Keratinocyte (primary cell): Measurements from ENCODE around the gene P2RY13. TPM values are rescaled to one million over a fixed set of nuclear protein-coding genes. Genes with fewer than 3 reads are reported as not detected.

ENCODE experiments used
- DNase-seq: peaks from one replicate; pipeline ENCODE4 v3.0.0-alpha.2; 2011; ENCODE audit warnings: low read depth, missing footprints, low spot score
- FAIRE-seq: peaks from 2 replicates; lab custom pipeline; 2011; peaks lifted over from hg19 to GRCh38; lab: Jason Lieb, UNC
- H2AFZ ChIP-seq: 2 replicates; pipeline ENCODE4 v1.6.0; 2012; ENCODE audit warnings: low read length, control low read depth, inconsistent platforms; ENCODE audit not compliant: control insufficient read depth
- H3K27ac ChIP-seq: 2 replicates; pipeline ENCODE4 v1.5.1; 2011; ENCODE audit warnings: low read length; ENCODE audit not compliant: control insufficient read depth, insufficient read depth
- H3K27me3 ChIP-seq: 3 replicates; pipeline ENCODE4 v1.6.0; 2011; ENCODE audit warnings: low read length; ENCODE audit not compliant: control insufficient read depth, insufficient read depth; ENCODE audit errors: extremely low read depth
- H3K36me3 ChIP-seq, 2 experiments: 2 replicates in 1 of 2; 3 replicates in 1 of 2; pipeline ENCODE4 v1.5.1; 2011; ENCODE audit warnings: low read length in 2 of 2, mild to moderate bottlenecking in 1 of 2; ENCODE audit not compliant: control insufficient read depth in 2 of 2, insufficient read depth in 2 of 2; ENCODE audit errors: extremely low read depth in 1 of 2
- H3K4me1 ChIP-seq: 3 replicates; pipeline ENCODE4 v1.5.1; 2011; ENCODE audit warnings: low read length; ENCODE audit not compliant: control insufficient read depth, insufficient read depth; ENCODE audit errors: extremely low read depth
- H3K4me2 ChIP-seq: 3 replicates; pipeline ENCODE4 v1.6.0; 2011; ENCODE audit warnings: low read depth, low read length; ENCODE audit not compliant: control insufficient read depth, insufficient read depth; ENCODE audit errors: extremely low read depth
- H3K4me3 ChIP-seq, 3 experiments: fragments of 200-600 bp in 1 of 3; sonication (generic) in 1 of 3; 2 replicates in 2 of 3; 3 replicates in 1 of 3; pipeline ENCODE4 v1.5.1; 2011 to 2016; ENCODE audit warnings: low read length in 3 of 3, mild to moderate bottlenecking in 3 of 3, control low read depth in 2 of 3, inconsistent platforms in 1 of 3, low read depth in 1 of 3, mixed read lengths in 1 of 3, mixed run types in 1 of 3, moderate library complexity in 1 of 3; ENCODE audit not compliant: control insufficient read depth in 2 of 3, insufficient read depth in 2 of 3; ENCODE audit errors: extremely low read depth in 1 of 3
- H3K79me2 ChIP-seq: 2 replicates; pipeline ENCODE4 v1.6.0; 2012; ENCODE audit warnings: low read length; ENCODE audit not compliant: control insufficient read depth, insufficient read depth
- H3K9ac ChIP-seq: 3 replicates; pipeline ENCODE4 v1.6.0; 2011; ENCODE audit warnings: low read length; ENCODE audit not compliant: control insufficient read depth, insufficient read depth; ENCODE audit errors: extremely low read depth
- H3K9me1 ChIP-seq: 3 replicates; pipeline ENCODE4 v1.6.0; 2011; ENCODE audit warnings: low read length; ENCODE audit not compliant: control insufficient read depth, insufficient read depth; ENCODE audit errors: extremely low read depth
- H3K9me3 ChIP-seq: 2 replicates; pipeline ENCODE4 v1.5.1; 2012; ENCODE audit warnings: low read depth, low read length; ENCODE audit not compliant: control insufficient read depth
- H4K20me1 ChIP-seq: 3 replicates; pipeline ENCODE4 v1.6.0; 2011; ENCODE audit warnings: low read length; ENCODE audit not compliant: control insufficient read depth, insufficient read depth; ENCODE audit errors: extremely low read depth
- CTCF ChIP-seq, 3 experiments: IDR thresholded peaks in 1 of 3; conservative IDR thresholded peaks in 1 of 3; optimal IDR thresholded peaks in 1 of 3; 2 replicates in 2 of 3; 3 replicates in 1 of 3; pipeline versions ENCODE3 to v1.5.1; 2011; ENCODE audit warnings: low read length in 3 of 3, mild to moderate bottlenecking in 3 of 3, moderate library complexity in 2 of 3, control low read depth in 1 of 3, inconsistent platforms in 1 of 3; ENCODE audit not compliant: insufficient read depth in 2 of 3; ENCODE audit errors: extremely low read depth in 1 of 3
- EZH2 ChIP-seq: IDR thresholded peaks from one replicate; pipeline ENCODE4 v1.6.1; 2012; ENCODE audit warnings: inconsistent platforms, mild to moderate bottlenecking, low read length, moderate library complexity
- dilution Hi-C: fragments of 300-500 bp; cut with MboI; formaldehyde crosslinking; loops from one replicate; pipeline ENCODE4 v1.7.0; 2020; ENCODE audit warnings: low sequenced_read_pairs; ENCODE audit not compliant: extremely low pct_ligation_motif_present
- polyA plus RNA-seq, 5 experiments: library from polyadenylated mRNA; depleted of rRNA in 3 of 5; stranded (reverse) in 3 of 5; stranded (forward) in 1 of 5; unstranded in 1 of 5; fragments of >200 nt; gene quantifications; 1 replicate in 1 of 5; 2 replicates in 3 of 5; 3 replicates in 1 of 5; pipeline versions ENCODE4 v1.2.1 to v1.2.3, GENCODE V29; 2011 to 2012; ENCODE audit warnings: missing spikeins in 2 of 5, low read depth in 1 of 5, low replicate concordance in 1 of 5

The P2RY13 gene
- polyA plus RNA-seq, 1 donor (not counting 4 experiments of a cell fraction or from before 2014, with no cell fraction given), result not detected

- H3K27me3 ChIP-seq, result no peaks in the 10 kb centered on the region
- no peak overlapping the region for H3K4me3 ChIP-seq
- no peak for FAIRE-seq
- H2AFZ ChIP-seq, result no peak overlapping the region
- H3K79me2 ChIP-seq, result no peaks in the 10 kb centered on the region
- DNase-seq, result no peak
- no peaks in the 10 kb centered on the region for H3K36me3 ChIP-seq
- H3K9me3 ChIP-seq, result no peaks in the 10 kb centered on the region
- peaks cover 34% of the 10 kb centered on the region for H3K4me1 ChIP-seq
- dilution Hi-C loops, result no loop called here
- no peaks in the 10 kb centered on the region for H3K9me1 ChIP-seq
- no peak overlapping the region for H3K4me2 ChIP-seq
- H4K20me1 ChIP-seq, result no peaks in the 10 kb centered on the region
- no peak overlapping the region for H3K9ac ChIP-seq
- no peak overlapping the region for H3K27ac ChIP-seq
- TF ChIP-seq EZH2, result no peak
- no peak for TF ChIP-seq CTCF (optimal IDR thresholded peaks at IDR 0.05 in 1 of 3, IDR thresholded peaks at IDR 0.05 in 1 of 3, conservative IDR thresholded peaks at IDR 0.05 in 1 of 3; ENCODE audit: extremely low read depth in 1 of 3, insufficient read depth in 2 of 3, low read length in 3 of 3)
Observed at GRCh38 chr3:151322511-151322910, 6.8 kb downstream of the P2RY13 start.

GRCh38 chr3:151321526-151321925 is 7.8 kb downstream of the P2RY13 start:
- Histone ChIP-seq H3K27me3 (no peaks in the 10 kb centered on the region), H2AFZ (no peak overlapping the region), H3K4me3 (no peak overlapping the region), H3K79me2 (peaks cover under 1% of the 10 kb centered on the region), H3K27ac (no peak overlapping the region), H3K9me3 (no peaks in the 10 kb centered on the region), H3K9ac (no peak overlapping the region), H3K4me1 (peaks cover 37% of the 10 kb centered on the region), H3K36me3 (no peaks in the 10 kb centered on the region), H4K20me1 (no peaks in the 10 kb centered on the region), H3K9me1 (no peaks in the 10 kb centered on the region), H3K4me2 (no peak overlapping the region)
- DNase-seq (no peak), FAIRE-seq (no peak)
- dilution Hi-C loops, result no loop called here
- TF ChIP-seq EZH2, result no peak

- H3K4me3 ChIP-seq, result peak overlapping the region in 2 of 3 experiments; percentile 56 to 60
- H3K27me3 ChIP-seq, result no peaks in the 10 kb centered on the region
- peaks cover 37% of the 10 kb centered on the region for H3K4me1 ChIP-seq
- DNase-seq (no peak), FAIRE-seq (peak; percentile 69)
- H3K36me3 ChIP-seq, result no peaks in the 10 kb centered on the region
- dilution Hi-C loops, result no loop called here
- peaks cover 14% of the 10 kb centered on the region for H3K79me2 ChIP-seq
- TF ChIP-seq CTCF (optimal IDR thresholded peaks at IDR 0.05 in 1 of 3, IDR thresholded peaks at IDR 0.05 in 1 of 3, conservative IDR thresholded peaks at IDR 0.05 in 1 of 3; ENCODE audit: extremely low read depth in 1 of 3, insufficient read depth in 2 of 3, low read length in 3 of 3), result no peak
- no peak for TF ChIP-seq EZH2
- peak overlapping the region; percentile 70 for H2AFZ ChIP-seq
- peak overlapping the region; percentile 74 for H3K9ac ChIP-seq
- H4K20me1 ChIP-seq, result no peaks in the 10 kb centered on the region
- no peaks in the 10 kb centered on the region for H3K9me1 ChIP-seq
- H3K27ac ChIP-seq, result peak overlapping the region; percentile 98
- peak overlapping the region; percentile 97 for H3K4me2 ChIP-seq
- no peaks in the 10 kb centered on the region for H3K9me3 ChIP-seq
Observed at GRCh38 chr3:151320131-151320530, 9.2 kb downstream of the P2RY13 start.
